GM12801 (cell line): ENCODE data around the gene SORL1.

Source experiments
- CTCF ChIP-seq: IDR thresholded peaks from one replicate; pipeline ENCODE4 v1.5.1; 2011; ENCODE audit warnings: control low read depth; ENCODE audit not compliant: insufficient read length; ENCODE audit errors: extremely low read depth

The SORL1 gene

GRCh38 chr11:121575963-121576290 lies 123.8 kb downstream of the SORL1 start:
- no peak for TF ChIP-seq CTCF

GRCh38 chr11:121576531-121576930 lies 124.4 kb downstream of the SORL1 start:
- TF ChIP-seq CTCF: no peak

- no peak for TF ChIP-seq CTCF
Measured at GRCh38 chr11:121577106-121577848, 125.2 kb downstream of the SORL1 start.

DNA sequence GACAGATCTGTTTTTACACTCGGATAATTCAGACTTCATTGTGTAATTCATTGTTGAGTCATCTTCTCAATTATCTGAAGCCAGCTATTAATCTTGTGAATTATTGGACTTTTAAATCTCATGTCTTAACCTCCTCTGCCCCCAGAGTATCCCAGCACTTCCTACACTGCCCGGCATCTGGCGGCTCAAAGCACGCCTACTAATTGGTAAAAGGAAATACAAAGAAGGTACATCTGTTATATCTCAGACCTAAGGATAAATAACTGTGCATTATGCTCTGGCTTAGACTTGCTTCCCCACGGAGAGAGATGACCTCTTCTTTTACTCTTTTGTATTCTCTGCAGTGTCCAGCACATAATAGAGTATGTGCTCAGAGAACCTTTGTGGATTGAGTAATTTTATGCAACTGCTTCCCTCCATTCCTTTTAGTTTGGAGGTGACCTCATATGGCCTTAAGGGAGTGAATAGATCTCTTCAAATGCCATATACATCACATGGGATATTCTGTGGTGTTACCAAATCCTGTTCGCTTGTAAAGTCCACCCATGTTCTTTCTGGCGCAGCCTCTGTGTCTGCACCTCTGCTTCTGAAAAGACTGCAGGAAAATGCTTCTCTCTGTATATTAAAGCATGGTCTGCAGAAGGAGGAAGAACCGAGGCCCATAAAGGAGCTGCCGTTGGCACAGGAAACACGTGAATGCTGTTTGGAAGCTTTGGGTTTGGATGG lies 126.3 kb downstream of the SORL1 start:
- TF ChIP-seq CTCF: no peak

GRCh38 chr11:121580154-121580553 lies 128.0 kb downstream of the SORL1 start:
- no peak for TF ChIP-seq CTCF

DNA sequence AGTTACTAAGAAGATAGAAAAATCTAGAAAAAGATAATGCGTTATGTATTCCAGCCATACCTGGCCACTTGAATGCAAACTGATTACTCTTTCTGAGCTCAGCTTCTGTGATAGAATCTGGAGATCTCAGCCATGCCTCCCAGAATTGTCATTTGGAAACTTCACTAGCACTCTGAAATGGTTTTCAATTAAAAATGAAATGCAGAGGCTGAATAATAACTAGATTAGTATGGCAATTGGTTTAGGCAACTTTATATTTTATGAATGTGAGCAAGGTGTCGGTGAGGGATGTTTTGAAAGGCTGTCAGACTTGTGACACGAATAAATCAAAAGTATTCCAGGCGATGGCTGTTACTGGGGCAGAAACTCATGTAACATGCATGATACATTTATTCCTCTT lies 129.5 kb downstream of the SORL1 start:
- TF ChIP-seq CTCF: no peak

- TF ChIP-seq CTCF: no peak
Measured at GRCh38 chr11:121582296-121582695, 130.2 kb downstream of the SORL1 start.
